GM12878 (cell line): ENCODE results near the gene KLK3. TPM values are rescaled to one million over a fixed set of nuclear protein-coding genes. Genes with fewer than 3 reads are reported as not detected.

Experiments used
- ATAC-seq: fragments of 200-7000 bp; cut with Tn5 transposase; 3 replicates; pipeline ENCODE4 v1.9.1; 2020; ENCODE audit warnings: mild to moderate bottlenecking, moderate library complexity
- BruUV-seq: library from RNA; stranded (reverse); fragments of 400-500 nt; replicated peaks from 2 replicates; lab custom pipeline; 2021; lab: Mats Ljungman, UMichigan
- CTCF ChIA-PET: fragments of 300-600 bp; sonication (Branson Sonifier 250); formaldehyde crosslinking; extraction: SDS; loops from one replicate; lab custom pipeline; 2021; ENCODE audit warnings: inconsistent platforms; lab: Yijun Ruan, JAX
- POLR2A ChIA-PET: fragments of 350-600 bp; formaldehyde crosslinking; extraction: SDS; loops from one replicate; lab custom pipeline; 2021; ENCODE audit warnings: inconsistent platforms; lab: Charles Lee
- RAD21 ChIA-PET: fragments of 300-600 bp; sonication (Branson Sonifier 250); formaldehyde crosslinking; loops from one replicate; lab custom pipeline; 2023; ENCODE audit warnings: antibody characterized with exemption; ENCODE audit not compliant: unreplicated experiment; lab: Charles Lee
- SMC1A ChIA-PET: fragments of 300-600 bp; sonication (Branson Sonifier 250); formaldehyde crosslinking; loops from one replicate; lab custom pipeline; 2023; ENCODE audit not compliant: unreplicated experiment, uncharacterized antibody; lab: Charles Lee
- DNase-seq: peaks from one replicate; pipeline ENCODE4 v3.0.0-alpha.2; 2011; ENCODE audit warnings: low read depth, low spot score
- FAIRE-seq: peaks from 3 replicates; lab custom pipeline; 2011; peaks lifted over from hg19 to GRCh38; lab: Jason Lieb, UNC
- H2AFZ ChIP-seq: 2 replicates; pipeline ENCODE4 v1.6.0; 2011; ENCODE audit warnings: low read depth, low read length, control low read depth; ENCODE audit not compliant: control insufficient read depth
- H3K27ac ChIP-seq: 2 replicates; pipeline ENCODE4 v1.5.1; 2011; ENCODE audit warnings: control low read depth; ENCODE audit not compliant: control insufficient read depth, insufficient read depth
- H3K27me3 ChIP-seq, 2 experiments: replicated peaks in 1 of 2; 2 replicates each; pipeline versions ENCODE4 v1.6.0 to v1.6.1; 2011; ENCODE audit warnings: low read length in 1 of 2; ENCODE audit not compliant: control insufficient read depth in 2 of 2, insufficient read depth in 2 of 2
- H3K36me3 ChIP-seq, 2 experiments: 2 replicates each; pipeline ENCODE4 v1.5.1; 2011; ENCODE audit warnings: low read length in 1 of 2; ENCODE audit not compliant: control insufficient read depth in 2 of 2, insufficient read depth in 2 of 2
- H3K4me1 ChIP-seq: 2 replicates; pipeline ENCODE4 v1.6.1; 2011; ENCODE audit warnings: mild to moderate bottlenecking, low read length, moderate library complexity, mixed read lengths; ENCODE audit not compliant: control insufficient read depth, insufficient read depth
- H3K4me2 ChIP-seq: 2 replicates; pipeline ENCODE4 v1.6.0; 2011; ENCODE audit warnings: control low read depth; ENCODE audit not compliant: control insufficient read depth, insufficient read depth
- H3K4me3 ChIP-seq: fragments of 200-600 bp; sonication (generic); 2 replicates; pipeline ENCODE4 v1.5.1; 2016
- H3K79me2 ChIP-seq: 2 replicates; pipeline ENCODE4 v1.6.0; 2011; ENCODE audit warnings: low read length; ENCODE audit not compliant: control insufficient read depth, insufficient read depth
- H3K9ac ChIP-seq: 2 replicates; pipeline ENCODE4 v1.8.0; 2011; ENCODE audit warnings: low read length, control low read depth, mixed read lengths; ENCODE audit not compliant: control insufficient read depth, insufficient read depth
- H3K9me3 ChIP-seq: replicated peaks from 3 replicates; pipeline ENCODE4 v1.5.1; 2011; ENCODE audit warnings: mild to moderate bottlenecking, low read length; ENCODE audit not compliant: control insufficient read depth, insufficient read depth
- H4K20me1 ChIP-seq: 2 replicates; pipeline ENCODE4 v1.6.0; 2011; ENCODE audit not compliant: control insufficient read depth, insufficient read depth
- ATF7 ChIP-seq: fragments of 450-650 bp; IDR thresholded peaks from 2 replicates; pipeline ENCODE4 v1.6.1; 2016; ENCODE audit warnings: low read depth, mild to moderate bottlenecking
- CBFB ChIP-seq: IDR thresholded peaks from 2 replicates; pipeline ENCODE4 v1.6.1; 2016; ENCODE audit warnings: antibody characterized with exemption, low read depth
- EED ChIP-seq: sonication (generic); IDR thresholded peaks from 2 replicates; pipeline ENCODE4 v1.6.1; 2016; ENCODE audit warnings: antibody characterized with exemption, low read depth
- RBBP5 ChIP-seq: fragments of 200-600 bp; sonication (generic); conservative IDR thresholded peaks from 2 replicates; pipeline ENCODE4 v1.6.1; 2016
- WGBS: methylation state at CpG from one replicate; pipeline ENCODE4 v1.1.6; 2016; ENCODE audit warnings: low lambda C conversion rate; ENCODE audit not compliant: insufficient replicate concordance, insufficient coverage; ENCODE audit errors: missing lambda C conversion rate; 5-methylcytosine and 5-hydroxymethylcytosine counted together
- in situ Hi-C: fragments of 300-500 bp; cut with MboI; formaldehyde crosslinking; loops from 9 replicates; pipeline ENCODE4 v1.14.3; 2018; ENCODE audit warnings: mixed read lengths
- intact Hi-C: fragments of 100-400 bp; cut with micrococcal nuclease; formaldehyde crosslinking; loops from one replicate; pipeline ENCODE4 v1.14.2; 2022; ENCODE audit not compliant: unreplicated experiment
- polyA plus RNA-seq, 11 experiments: library from polyadenylated mRNA; depleted of rRNA in 4 of 11; unstranded in 6 of 11; stranded (reverse) in 5 of 11; fragments of >200 nt; fragmentation: Nextera tagmentation in 4 of 11; fragmentation: Illumina TruSeq in 1 of 11; extraction: Ambion mirVana in 4 of 11; extraction: Trizol in 1 of 11; gene quantifications; 1 replicate in 1 of 11; 2 replicates in 10 of 11; pipeline versions ENCODE4 v1.2.1 to v1.2.3, GENCODE V29; 2011 to 2016; ENCODE audit warnings: inconsistent platforms in 2 of 11, missing spikeins in 2 of 11, low read depth in 1 of 11
- total RNA-seq, 4 experiments: library from RNA; depleted of rRNA in 3 of 4; stranded (reverse); fragments of >200 nt in 3 of 4; fragmentation: Illumina TruSeq in 1 of 4; extraction: Trizol in 1 of 4; gene quantifications; 2 replicates each; pipeline versions ENCODE4 v1.2.1 to v1.2.3, GENCODE V29; 2013 to 2021

The KLK3 gene
- total and polyA plus RNA-seq, 10 of the 15 experiments (the other 5 are each of a cell fraction or from before 2014, with no cell fraction given), result 0.31 TPM; not detected in 9

DNA sequence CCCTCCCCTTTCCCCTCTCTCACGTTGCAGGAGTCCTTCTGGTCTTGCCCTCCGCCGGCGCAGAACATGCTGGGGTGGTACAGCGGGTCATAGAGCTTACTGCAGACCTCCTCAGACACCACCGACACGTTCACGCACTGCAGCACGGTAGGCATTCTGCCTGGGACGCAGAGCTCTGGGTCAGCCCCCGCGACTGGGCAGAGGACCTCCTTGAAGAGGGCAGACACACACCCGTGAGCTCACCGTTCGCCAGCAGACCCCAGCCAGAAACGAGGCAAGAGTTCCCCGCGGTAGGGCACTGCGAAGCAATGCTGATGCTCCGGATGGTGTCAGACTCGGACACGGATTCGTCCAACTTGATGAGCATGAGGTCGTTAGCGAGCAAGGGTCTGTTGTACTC is 53.6 kb downstream of the KLK3 start (continued):
- TF ChIP-seq ATF7 (no peak), RBBP5 (no peak), CBFB (no peak), EED (no peak)

DNA sequence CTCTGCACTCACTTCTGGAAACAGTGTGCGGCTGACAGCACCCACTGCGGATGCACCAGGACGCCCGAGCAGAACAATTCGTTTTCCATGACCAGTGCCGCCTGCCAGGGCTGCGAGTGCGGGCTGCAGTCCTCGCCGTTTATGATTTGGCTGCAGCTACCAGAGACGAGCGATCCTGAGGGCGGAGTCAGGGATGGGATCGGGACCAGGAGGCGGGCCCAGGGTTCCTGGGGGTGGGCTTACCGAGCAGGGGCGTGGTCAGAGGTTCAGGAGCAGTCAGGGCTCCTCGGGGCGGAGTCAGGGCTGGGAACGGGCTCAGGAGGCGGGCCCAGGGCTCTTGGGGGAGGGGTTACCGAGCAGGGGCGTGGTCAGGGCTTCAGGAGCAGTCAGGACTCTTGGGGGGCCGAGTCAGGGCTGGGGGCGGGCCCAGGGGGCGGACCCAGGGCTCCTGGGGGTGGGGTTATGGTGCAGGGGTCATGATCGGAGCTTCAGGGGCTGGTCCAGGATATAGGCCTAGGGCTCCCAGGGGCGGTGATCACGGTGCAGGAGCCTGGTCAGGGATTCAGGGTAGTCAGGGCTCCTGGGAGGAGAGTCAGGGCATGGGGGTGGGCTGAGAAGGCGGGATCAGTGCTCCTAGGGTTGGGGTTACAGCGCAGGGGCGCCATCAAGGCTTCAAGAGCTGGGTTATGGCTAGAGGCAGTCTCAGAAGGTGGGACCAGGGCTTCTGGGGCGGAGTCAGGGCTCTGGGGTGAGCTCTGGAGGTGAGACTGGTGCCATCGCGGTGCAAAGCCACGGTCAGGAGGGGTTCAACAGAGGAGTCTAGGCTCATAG is 54.7 kb downstream of the KLK3 start:
- Histone ChIP-seq H4K20me1 (no peaks in the 10 kb centered on the region), H3K4me3 (peak overlapping the region; percentile 47; the same call in 1 of the 2 replicates), H3K9me3 (no peaks in the 10 kb centered on the region; the same call in 2 of the 3 replicates), H3K36me3 (no peaks in the 10 kb centered on the region), H3K27me3 (peaks cover 4 to 9% of the 10 kb centered on the region in 2 experiments; a peak in 3 of 4 replicates), H3K27ac (no peak overlapping the region), H2AFZ (peak overlapping the region; percentile 39; the same call in 1 of the 2 replicates), H3K9ac (no peak overlapping the region), H3K4me2 (peak overlapping the region; percentile 74), H3K79me2 (no peaks in the 10 kb centered on the region), H3K4me1 (no peaks in the 10 kb centered on the region)
- FAIRE-seq, result no peak
- CTCF ChIA-PET, result interaction anchor here (0.6 to 3.6 kb wide), 2 partner anchors 12 to 82 kb away, joined by 4 to 30 read pairs; no protein-coding TSS in a partner anchor
- BruUV-seq, result no TSS peak
- POLR2A ChIA-PET, result no interaction called here
- ATAC-seq, result peak; percentile 69
- no peak for TF ChIP-seq CBFB
- 34% methylated on average over 30 of the region's 36 CpGs for WGBS
- intact Hi-C loops (no loop called here), in situ Hi-C loops (no loop called here)
- DNase-seq, result no peak
- SMC1A ChIA-PET, result interaction anchor here (2.0 kb wide), 1 partner anchor 12 kb away, joined by 12 read pairs; no protein-coding TSS in a partner anchor
- RAD21 ChIA-PET, result interaction anchor here (0.7 kb wide), 1 partner anchor 13 kb away, joined by 3 read pairs; no protein-coding TSS in a partner anchor

Other genes with a start within 250 kb of the KLK3 start
Only the 7 nearest of the 19 such genes appear.
- gene GPR32, start 84.5 kb upstream of the KLK3 start, total RNA-seq (2014; rRNA removed), result not detected in 2 replicates
- gene GPR32, start 84.5 kb upstream of the KLK3 start, total RNA-seq (2014; rRNA removed; fragmentation: Illumina TruSeq; extraction: Trizol), result not detected in 2 replicates
- not detected in 2 replicates for gene GPR32, start 84.5 kb upstream of the KLK3 start, total RNA-seq (2021)
- not detected in 2 replicates for gene GPR32, start 84.5 kb upstream of the KLK3 start, polyA plus RNA-seq (2011; rRNA removed)
- gene GPR32, start 84.5 kb upstream of the KLK3 start, polyA plus RNA-seq (2014; fragmentation: Illumina TruSeq; extraction: Trizol), result not detected in 2 replicates
- gene GPR32, start 84.5 kb upstream of the KLK3 start, polyA plus RNA-seq (2014; fragmentation: Nextera tagmentation; extraction: Ambion mirVana), result not detected
- gene GPR32, start 84.5 kb upstream of the KLK3 start, polyA plus RNA-seq (2014; rRNA removed), result not detected in 2 replicates
- not detected for gene GPR32, start 84.5 kb upstream of the KLK3 start, polyA plus RNA-seq (2016; fragmentation: Nextera tagmentation; extraction: Ambion mirVana)
- not detected in 2 replicates for gene ACP4, start 64.5 kb upstream of the KLK3 start, total RNA-seq (2014; rRNA removed)
- not detected in 2 replicates for gene ACP4, start 64.5 kb upstream of the KLK3 start, total RNA-seq (2014; rRNA removed; fragmentation: Illumina TruSeq; extraction: Trizol)
- gene ACP4, start 64.5 kb upstream of the KLK3 start, total RNA-seq (2021), result not detected in 2 replicates
- gene ACP4, start 64.5 kb upstream of the KLK3 start, polyA plus RNA-seq (2011; rRNA removed), result not detected in 2 replicates
- gene ACP4, start 64.5 kb upstream of the KLK3 start, polyA plus RNA-seq (2014; fragmentation: Illumina TruSeq; extraction: Trizol), result not detected in 2 replicates
- not detected for gene ACP4, start 64.5 kb upstream of the KLK3 start, polyA plus RNA-seq (2014; fragmentation: Nextera tagmentation; extraction: Ambion mirVana)
- not detected in 2 replicates for gene ACP4, start 64.5 kb upstream of the KLK3 start, polyA plus RNA-seq (2014; rRNA removed)
- gene ACP4, start 64.5 kb upstream of the KLK3 start, polyA plus RNA-seq (2016; fragmentation: Nextera tagmentation; extraction: Ambion mirVana), result not detected
- 3.3 and 3.4 TPM in 2 replicates for gene KLK1, start 31.1 kb upstream of the KLK3 start, total RNA-seq (2014; rRNA removed)
- 3.4 and 3.5 TPM in 2 replicates for gene KLK1, start 31.1 kb upstream of the KLK3 start, total RNA-seq (2014; rRNA removed; fragmentation: Illumina TruSeq; extraction: Trizol)
- gene KLK1, start 31.1 kb upstream of the KLK3 start, total RNA-seq (2021), result 24.8 and 27.5 TPM in 2 replicates
- gene KLK1, start 31.1 kb upstream of the KLK3 start, polyA plus RNA-seq (2011; rRNA removed), result 21.1 and 24.8 TPM in 2 replicates
- gene KLK1, start 31.1 kb upstream of the KLK3 start, polyA plus RNA-seq (2014; fragmentation: Illumina TruSeq; extraction: Trizol), result 27.1 and 34.6 TPM in 2 replicates
- gene KLK1, start 31.1 kb upstream of the KLK3 start, polyA plus RNA-seq (2014; fragmentation: Nextera tagmentation; extraction: Ambion mirVana), result 10 to 100 TPM; 20.7 to 22.0 TPM
- 19.6 and 22.8 TPM in 2 replicates for gene KLK1, start 31.1 kb upstream of the KLK3 start, polyA plus RNA-seq (2014; rRNA removed)
- gene KLK1, start 31.1 kb upstream of the KLK3 start, polyA plus RNA-seq (2016; fragmentation: Nextera tagmentation; extraction: Ambion mirVana), result 10 to 100 TPM; 13.9 to 14.4 TPM
- not detected in 2 replicates for gene KLK15, start 21.3 kb upstream of the KLK3 start, total RNA-seq (2014; rRNA removed)
- not detected in 2 replicates for gene KLK15, start 21.3 kb upstream of the KLK3 start, total RNA-seq (2014; rRNA removed; fragmentation: Illumina TruSeq; extraction: Trizol)
- not detected in 2 replicates for gene KLK15, start 21.3 kb upstream of the KLK3 start, total RNA-seq (2021)
- gene KLK15, start 21.3 kb upstream of the KLK3 start, polyA plus RNA-seq (2011; rRNA removed), result not detected in 2 replicates
- gene KLK15, start 21.3 kb upstream of the KLK3 start, polyA plus RNA-seq (2014; fragmentation: Illumina TruSeq; extraction: Trizol), result 0.04 TPM in 1 of 2 replicates, not detected in the other
- gene KLK15, start 21.3 kb upstream of the KLK3 start, polyA plus RNA-seq (2014; fragmentation: Nextera tagmentation; extraction: Ambion mirVana), result not detected
- gene KLK15, start 21.3 kb upstream of the KLK3 start, polyA plus RNA-seq (2014; rRNA removed), result 0.05 and 0.08 TPM in 2 replicates
- gene KLK15, start 21.3 kb upstream of the KLK3 start, polyA plus RNA-seq (2016; fragmentation: Nextera tagmentation; extraction: Ambion mirVana), result not detected
- 0.96 and 2.4 TPM in 2 replicates for gene KLK2, start 18.5 kb downstream of the KLK3 start, total RNA-seq (2014; rRNA removed)
- gene KLK2, start 18.5 kb downstream of the KLK3 start, total RNA-seq (2014; rRNA removed; fragmentation: Illumina TruSeq; extraction: Trizol), result 0.83 and 1.3 TPM in 2 replicates
- gene KLK2, start 18.5 kb downstream of the KLK3 start, total RNA-seq (2021), result 1.6 and 1.8 TPM in 2 replicates
- gene KLK2, start 18.5 kb downstream of the KLK3 start, polyA plus RNA-seq (2011; rRNA removed), result 0.37 and 0.79 TPM in 2 replicates
- gene KLK2, start 18.5 kb downstream of the KLK3 start, polyA plus RNA-seq (2014; fragmentation: Illumina TruSeq; extraction: Trizol), result 2.4 and 3.1 TPM in 2 replicates
- under 1 TPM; 0.19 to 0.55 TPM for gene KLK2, start 18.5 kb downstream of the KLK3 start, polyA plus RNA-seq (2014; fragmentation: Nextera tagmentation; extraction: Ambion mirVana)
- gene KLK2, start 18.5 kb downstream of the KLK3 start, polyA plus RNA-seq (2014; rRNA removed), result 3.1 and 4.0 TPM in 2 replicates
- 1 to 10 TPM; 1.1 to 3.0 TPM for gene KLK2, start 18.5 kb downstream of the KLK3 start, polyA plus RNA-seq (2016; fragmentation: Nextera tagmentation; extraction: Ambion mirVana)
- gene KLK4, start 56.5 kb downstream of the KLK3 start, total RNA-seq (2014; rRNA removed), result not detected in 2 replicates
- gene KLK4, start 56.5 kb downstream of the KLK3 start, total RNA-seq (2014; rRNA removed; fragmentation: Illumina TruSeq; extraction: Trizol), result 0.14 TPM in 1 of 2 replicates, not detected in the other
- not detected in 2 replicates for gene KLK4, start 56.5 kb downstream of the KLK3 start, total RNA-seq (2021)
- gene KLK4, start 56.5 kb downstream of the KLK3 start, polyA plus RNA-seq (2011; rRNA removed), result 0.13 and 0.31 TPM in 2 replicates
- gene KLK4, start 56.5 kb downstream of the KLK3 start, polyA plus RNA-seq (2014; fragmentation: Illumina TruSeq; extraction: Trizol), result 0.06 TPM in 1 of 2 replicates, not detected in the other
- not detected for gene KLK4, start 56.5 kb downstream of the KLK3 start, polyA plus RNA-seq (2014; fragmentation: Nextera tagmentation; extraction: Ambion mirVana)
- gene KLK4, start 56.5 kb downstream of the KLK3 start, polyA plus RNA-seq (2014; rRNA removed), result not detected in 2 replicates
- gene KLK4, start 56.5 kb downstream of the KLK3 start, polyA plus RNA-seq (2016; fragmentation: Nextera tagmentation; extraction: Ambion mirVana), result not detected
- not detected in 2 replicates for gene KLK5, start 98.1 kb downstream of the KLK3 start, total RNA-seq (2014; rRNA removed)
- gene KLK5, start 98.1 kb downstream of the KLK3 start, total RNA-seq (2014; rRNA removed; fragmentation: Illumina TruSeq; extraction: Trizol), result not detected in 2 replicates
- not detected in 2 replicates for gene KLK5, start 98.1 kb downstream of the KLK3 start, total RNA-seq (2021)
- 0.16 TPM in 1 of 2 replicates, not detected in the other for gene KLK5, start 98.1 kb downstream of the KLK3 start, polyA plus RNA-seq (2011; rRNA removed)
- gene KLK5, start 98.1 kb downstream of the KLK3 start, polyA plus RNA-seq (2014; fragmentation: Illumina TruSeq; extraction: Trizol), result not detected in 2 replicates
- not detected for gene KLK5, start 98.1 kb downstream of the KLK3 start, polyA plus RNA-seq (2014; fragmentation: Nextera tagmentation; extraction: Ambion mirVana)
- gene KLK5, start 98.1 kb downstream of the KLK3 start, polyA plus RNA-seq (2014; rRNA removed), result not detected in 2 replicates
- gene KLK5, start 98.1 kb downstream of the KLK3 start, polyA plus RNA-seq (2016; fragmentation: Nextera tagmentation; extraction: Ambion mirVana), result not detected